HG02623 (cell line): ENCODE data around the gene VCAM1.
"Not testable (repeated sequence)": the region's sequence is repeated elsewhere in the genome, so short reads cannot be mapped to it uniquely, and the experiment has no call there.

Experiments used
- ATAC-seq: cut with Tn5 transposase; IDR thresholded peaks from one replicate; pipeline ENCODE4 v1.9.1; 2021; ENCODE audit warnings: moderate library complexity; ENCODE audit not compliant: unreplicated experiment

Gene VCAM1

DNA sequence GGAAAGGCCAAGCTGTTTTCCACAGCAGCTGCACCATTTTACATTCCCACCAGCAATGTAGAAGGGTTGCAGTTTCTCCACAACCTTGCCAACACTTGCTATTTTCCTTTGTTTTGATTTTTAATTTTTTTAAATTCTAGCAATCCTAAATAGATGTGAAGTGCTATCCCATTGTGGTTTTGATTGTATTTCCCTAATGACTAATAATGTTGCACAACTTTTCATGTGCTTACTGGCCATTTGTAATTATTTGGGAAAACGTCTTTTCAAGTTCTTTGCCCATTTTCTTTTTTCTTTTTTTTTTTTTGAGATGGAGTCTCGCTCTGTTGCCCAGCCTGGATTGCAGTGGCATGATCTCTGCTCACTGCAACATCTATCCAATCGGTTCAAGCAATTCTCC, 53.9 kb downstream of the VCAM1 start:
- no peak for ATAC-seq

DNA sequence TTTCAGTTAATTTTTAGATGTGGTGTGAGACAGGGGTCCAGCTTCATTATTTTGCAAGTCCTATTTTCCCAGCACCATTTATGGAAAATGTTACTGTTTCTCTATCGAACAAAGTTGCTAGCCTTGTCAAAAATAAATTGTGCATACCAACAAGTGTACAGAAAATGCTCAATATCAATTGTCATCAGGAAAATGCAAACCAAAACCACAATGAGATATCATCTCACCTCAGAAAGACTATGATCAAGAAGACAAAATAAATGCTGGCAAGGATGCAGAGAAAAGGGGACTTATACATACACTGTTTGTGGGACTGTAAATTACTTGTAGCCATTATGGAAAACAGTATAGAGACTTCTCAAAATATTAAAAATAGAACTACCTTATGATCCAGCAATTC, 54.8 kb downstream of the VCAM1 start:
- ATAC-seq: no peak

DNA sequence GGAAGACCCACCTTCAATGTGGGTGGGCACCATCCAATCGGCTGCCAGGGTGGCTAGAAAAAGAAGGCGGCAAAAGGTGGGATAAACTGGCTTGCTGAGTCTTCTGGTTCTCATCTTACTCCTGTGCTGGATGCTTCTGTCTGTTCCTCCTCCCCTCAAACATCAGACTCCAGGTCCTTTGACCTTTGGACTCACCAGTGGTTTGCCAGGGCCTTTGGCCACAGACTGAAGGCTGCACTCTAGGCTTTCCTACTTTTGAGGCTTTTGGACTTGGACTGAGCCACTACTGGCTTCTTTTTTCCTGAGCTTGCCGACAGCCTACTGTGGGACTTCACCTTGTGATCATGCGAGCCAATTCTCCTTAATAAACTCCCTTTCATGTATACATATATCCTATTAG, 55.9 kb downstream of the VCAM1 start:
- ATAC-seq: no peak

DNA sequence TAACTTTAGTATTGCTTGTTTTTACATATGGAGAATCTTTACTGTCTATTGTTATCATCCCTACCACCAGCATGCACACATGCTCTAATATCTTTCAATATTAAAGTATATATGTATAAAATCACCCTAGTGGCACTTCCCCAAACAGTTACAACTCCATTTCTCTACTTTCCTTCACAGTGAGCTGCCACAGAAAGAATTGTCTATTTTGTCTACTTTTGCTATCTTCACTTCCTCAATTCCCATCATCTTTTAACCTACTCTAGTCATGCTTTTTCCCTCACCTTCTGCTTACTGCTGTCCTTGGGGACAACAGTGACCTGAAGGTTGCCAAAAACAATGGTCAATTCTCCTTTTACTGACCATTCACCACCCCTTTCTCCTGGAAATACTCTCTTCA, 59.2 kb downstream of the VCAM1 start:
- no peak for ATAC-seq

DNA sequence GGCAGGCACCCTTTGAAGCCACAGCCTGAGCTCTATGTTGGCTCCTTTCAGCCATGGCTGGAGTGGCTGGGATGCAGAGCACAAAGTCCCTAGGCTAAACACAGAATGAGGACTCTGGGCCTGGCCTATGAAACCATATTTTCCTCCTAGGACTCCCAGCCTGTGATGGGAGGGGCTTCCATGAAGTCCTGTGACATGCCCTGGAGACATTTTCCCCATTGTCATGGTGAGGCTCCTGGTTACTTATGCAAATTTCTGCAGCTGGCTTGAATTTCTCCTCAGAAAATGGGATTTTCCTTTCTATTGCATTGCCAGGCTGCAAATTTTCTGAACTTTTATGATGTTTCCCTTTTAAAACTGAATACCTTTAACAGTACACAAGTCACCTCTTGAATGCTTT, 61.3 kb downstream of the VCAM1 start:
- no peak for ATAC-seq

DNA sequence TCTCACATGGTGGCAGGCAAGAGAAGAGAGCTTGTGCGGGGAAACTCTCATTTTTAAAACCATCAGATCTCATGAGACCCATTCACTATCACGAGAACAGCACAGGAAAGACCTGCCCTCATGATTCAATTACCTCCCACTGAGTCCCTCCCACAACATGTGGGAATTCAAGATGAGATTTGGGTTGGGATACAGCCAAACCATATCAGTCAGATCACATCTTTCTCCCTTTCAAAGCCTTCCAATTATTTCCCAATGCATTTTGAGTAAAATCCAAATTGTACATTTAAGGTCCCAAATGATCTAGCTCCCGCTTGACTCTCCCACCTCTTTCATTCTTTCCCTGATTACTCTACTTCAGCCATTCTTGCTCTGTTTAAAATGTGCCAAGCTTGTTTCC, 62.2 kb downstream of the VCAM1 start:
- ATAC-seq: not testable (repeated sequence)

DNA sequence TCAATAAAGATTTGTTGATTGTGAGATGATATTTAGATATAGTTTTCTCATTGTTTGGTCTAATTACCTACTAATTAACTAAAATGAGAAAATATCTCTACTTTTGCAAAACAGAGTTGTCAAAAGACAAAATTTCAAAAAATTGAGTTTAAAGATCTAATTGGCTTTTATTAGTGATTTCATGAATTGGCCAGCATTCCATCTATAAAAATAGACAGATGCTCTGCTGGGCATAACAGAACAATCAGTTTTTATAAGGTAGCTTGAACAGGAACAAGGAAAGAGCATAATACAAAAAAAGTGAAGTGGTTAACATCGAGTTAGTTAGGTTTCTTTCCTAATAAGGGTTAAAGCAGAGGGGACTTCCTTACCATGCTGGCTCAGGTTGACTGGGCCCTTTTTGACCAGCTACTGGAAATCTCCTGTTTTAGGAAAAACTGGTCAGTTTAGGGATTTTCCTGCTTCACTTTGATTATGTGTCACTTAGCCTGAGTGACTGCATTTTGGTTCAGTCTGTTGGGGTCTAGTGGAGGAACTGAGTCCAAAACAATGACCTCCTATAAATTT, 63.0 kb downstream of the VCAM1 start:
- ATAC-seq: no peak

DNA sequence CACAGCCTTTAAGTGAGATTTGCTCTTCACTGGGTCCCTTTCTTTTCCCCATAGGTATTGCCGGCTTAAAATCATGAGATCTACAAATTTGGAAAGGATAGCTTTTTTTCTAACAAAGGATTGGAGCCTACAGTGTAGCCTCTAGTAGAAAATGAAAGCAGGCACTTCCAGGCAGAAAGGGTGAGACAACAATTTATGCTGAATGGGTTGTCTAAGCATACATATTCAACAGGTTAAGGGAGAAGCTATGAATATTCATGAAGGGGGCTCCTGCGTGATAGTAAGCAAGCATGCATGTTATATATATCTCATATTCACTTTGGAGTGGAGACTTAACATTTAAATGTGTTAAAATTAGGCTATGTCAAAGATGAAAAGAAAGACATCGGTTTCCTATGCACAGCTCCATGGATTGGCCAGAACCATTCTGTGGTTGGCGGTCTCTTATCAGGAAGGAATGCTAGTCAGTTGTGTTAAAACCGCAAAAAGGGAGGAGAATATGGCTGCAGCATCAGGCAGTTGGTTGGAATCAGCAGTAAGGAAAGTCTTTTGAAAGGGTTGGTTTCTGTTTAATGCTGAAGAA, 66.0 kb downstream of the VCAM1 start:
- no peak for ATAC-seq

DNA sequence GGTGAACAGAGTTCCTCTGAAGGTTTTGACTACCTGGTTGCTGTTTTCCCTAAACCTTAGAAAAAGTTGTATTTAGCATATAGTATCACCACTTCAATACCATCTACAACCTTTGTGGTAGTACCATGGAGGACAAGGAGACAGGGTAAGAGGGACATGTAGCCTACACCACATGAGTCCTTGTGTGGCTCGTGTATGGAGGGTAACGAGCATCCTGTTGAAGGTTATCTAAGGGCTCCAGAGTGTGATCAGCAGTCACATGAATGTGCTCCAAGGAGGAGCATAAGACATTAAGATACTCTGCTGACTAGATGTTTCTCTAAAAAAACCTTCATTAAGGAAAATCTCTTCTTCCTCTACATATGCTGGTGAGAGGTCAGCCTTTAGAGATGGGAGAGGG, 67.3 kb downstream of the VCAM1 start:
- no peak for ATAC-seq
